Inflammatory macrophage (primary cell): ENCODE results near the gene THOP1.

Experiments
- DNase-seq, 2 donors: peaks; one replicate each; pipeline ENCODE4 v3.0.0-alpha.2; 2020 to 2022

The THOP1 gene

GRCh38 chr19:2762783-2763496 is 22.4 kb upstream of the THOP1 start:
- DNase-seq = no peak

GRCh38 chr19:2763687-2764086 is 21.6 kb upstream of the THOP1 start:
- no peak for DNase-seq

GRCh38 chr19:2764945-2765344 is 20.4 kb upstream of the THOP1 start:
- DNase-seq = no peak

GRCh38 chr19:2765376-2765775 is 19.9 kb upstream of the THOP1 start:
- no peak for DNase-seq

GRCh38 chr19:2766594-2767372 is 18.5 kb upstream of the THOP1 start:
- no peak for DNase-seq

- DNase-seq = no peak
These were observed 17.6 kb upstream of the THOP1 start for GRCh38 chr19:2767688-2768087.

- no peak for DNase-seq
These were observed 16.8 kb upstream of the THOP1 start for GRCh38 chr19:2768365-2769132.

- no peak for DNase-seq
These were observed 16.1 kb upstream of the THOP1 start for GRCh38 chr19:2769218-2769617.

- peak; percentile 36 to 62 for DNase-seq
These were observed 15.0 kb upstream of the THOP1 start for GRCh38 chr19:2770055-2771013.

GRCh38 chr19:2771786-2772674 is 13.3 kb upstream of the THOP1 start:
- no peak for DNase-seq

GRCh38 chr19:2774083-2774679 is 11.1 kb upstream of the THOP1 start:
- no peak for DNase-seq

GRCh38 chr19:2774953-2775555 is 10.2 kb upstream of the THOP1 start:
- peak; percentile 89 to 96 for DNase-seq

- DNase-seq = peak; percentile 86 to 92
These were observed 9.5 kb upstream of the THOP1 start for GRCh38 chr19:2775556-2776430.

GRCh38 chr19:2777952-2778683 is 7.2 kb upstream of the THOP1 start:
- DNase-seq = no peak

- DNase-seq = no peak
These were observed 6.1 kb upstream of the THOP1 start for GRCh38 chr19:2779121-2779740.

GRCh38 chr19:2780284-2780683 is 5.0 kb upstream of the THOP1 start:
- no peak for DNase-seq

- peak; percentile 12 to 18 for DNase-seq
These were observed 2.9 kb upstream of the THOP1 start for GRCh38 chr19:2782329-2782935.
